ENCODE data around the gene TET2. TPM values are rescaled to one million over a fixed set of nuclear protein-coding genes. Genes with fewer than 3 reads are reported as not detected.

TET2 gene
- total RNA-seq, 1 donor from 2014 or later = 51.2 TPM

GRCh38 chr4:105147553-105148161 lies 981 bp downstream of the TET2 start:
- ATAC-seq (ENCODE audit: low read depth) (no peak), DNase-seq (no peak)
- H3K36me3 Mint-ChIP-seq (ENCODE audit: low read depth) = peaks cover 17% of the 10 kb centered on the region

GRCh38 chr4:105148356-105148755 lies 1.7 kb downstream of the TET2 start:
- ATAC-seq (ENCODE audit: low read depth) = no peak
- no peaks in the 10 kb centered on the region for H3K9me3 Mint-ChIP-seq
- CTCF ChIA-PET = no interaction called here

More at GRCh38 chr4:105147553-105148161, 981 bp downstream of the TET2 start:
- ChIA-PET CTCF (interaction anchor here (1.4 kb wide), 1 partner anchor 326 kb away, joined by 6 read pairs; the partner anchor contains the start of gene PPA2), POLR2A (interaction anchor here (1.0 to 2.4 kb wide), 6 partner anchors 41 to 568 kb away, joined by 3 to 34 read pairs (median 6); partner anchors contain the start of gene PPA2)
- TF ChIP-seq, protein P1, sequence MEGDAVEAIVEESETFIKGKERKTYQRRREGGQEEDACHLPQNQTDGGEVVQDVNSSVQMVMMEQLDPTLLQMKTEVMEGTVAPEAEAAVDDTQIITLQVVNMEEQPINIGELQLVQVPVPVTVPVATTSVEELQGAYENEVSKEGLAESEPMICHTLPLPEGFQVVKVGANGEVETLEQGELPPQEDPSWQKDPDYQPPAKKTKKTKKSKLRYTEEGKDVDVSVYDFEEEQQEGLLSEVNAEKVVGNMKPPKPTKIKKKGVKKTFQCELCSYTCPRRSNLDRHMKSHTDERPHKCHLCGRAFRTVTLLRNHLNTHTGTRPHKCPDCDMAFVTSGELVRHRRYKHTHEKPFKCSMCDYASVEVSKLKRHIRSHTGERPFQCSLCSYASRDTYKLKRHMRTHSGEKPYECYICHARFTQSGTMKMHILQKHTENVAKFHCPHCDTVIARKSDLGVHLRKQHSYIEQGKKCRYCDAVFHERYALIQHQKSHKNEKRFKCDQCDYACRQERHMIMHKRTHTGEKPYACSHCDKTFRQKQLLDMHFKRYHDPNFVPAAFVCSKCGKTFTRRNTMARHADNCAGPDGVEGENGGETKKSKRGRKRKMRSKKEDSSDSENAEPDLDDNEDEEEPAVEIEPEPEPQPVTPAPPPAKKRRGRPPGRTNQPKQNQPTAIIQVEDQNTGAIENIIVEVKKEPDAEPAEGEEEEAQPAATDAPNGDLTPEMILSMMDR (IDR thresholded peaks at IDR 0.05) = no peak
- peaks cover 51% of the 10 kb centered on the region for H3K4me1 Mint-ChIP-seq
- H3K9me3 Mint-ChIP-seq = no peaks in the 10 kb centered on the region
- peak overlapping the region; percentile 99 for H3K4me3 Mint-ChIP-seq
- H3K27me3 Mint-ChIP-seq = no peaks in the 10 kb centered on the region
- intact Hi-C loops (cut with micrococcal nuclease) = loop anchor here (2.0 to 10.0 kb wide), 4 partner anchors 19 to 403 kb away; no protein-coding TSS in a partner anchor
- H3K27ac Mint-ChIP-seq = peak overlapping the region; percentile 98

DNA sequence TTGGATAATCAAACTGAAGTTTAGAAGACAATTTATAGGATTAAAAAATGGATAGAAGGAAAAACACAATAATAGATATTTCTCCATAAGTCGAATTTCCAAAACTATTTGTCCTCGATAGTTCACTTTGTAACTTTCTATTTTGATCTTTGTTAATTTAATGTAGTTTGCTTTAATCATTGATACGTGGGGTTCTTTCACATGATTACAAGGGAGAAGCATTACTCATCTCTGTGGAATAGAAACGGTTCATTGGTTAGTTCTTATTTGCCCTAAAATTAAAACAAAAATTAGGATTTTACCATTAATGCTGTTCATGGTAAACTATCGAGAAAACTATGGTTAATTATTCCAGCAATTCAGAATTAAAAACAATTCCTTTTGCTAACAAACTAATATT lies 2.1 kb downstream of the TET2 start:
- no peaks in the 10 kb centered on the region for H3K9me3 Mint-ChIP-seq
- ChIA-PET CTCF (no interaction called here), POLR2A (no interaction called here)
- no peak for DNase-seq
- intact Hi-C loops (cut with micrococcal nuclease) = loop anchor here (10.0 kb wide), 1 partner anchor 404 kb away; no protein-coding TSS in a partner anchor
- ATAC-seq (ENCODE audit: low read depth) = no peak
- no peak overlapping the region for H3K27ac Mint-ChIP-seq
- peaks cover 17% of the 10 kb centered on the region for H3K36me3 Mint-ChIP-seq (ENCODE audit: low read depth)
- TF ChIP-seq, protein P1 (IDR thresholded peaks at IDR 0.05) = no peak
- peak overlapping the region; percentile 52 for H3K4me3 Mint-ChIP-seq
- H3K4me1 Mint-ChIP-seq = peaks cover 53% of the 10 kb centered on the region
- H3K27me3 Mint-ChIP-seq = no peaks in the 10 kb centered on the region

More at GRCh38 chr4:105148356-105148755, 1.7 kb downstream of the TET2 start:
- intact Hi-C loops (cut with micrococcal nuclease) = loop anchor here (10.0 kb wide), 1 partner anchor 404 kb away; no protein-coding TSS in a partner anchor
- TF ChIP-seq, protein P1 (IDR thresholded peaks at IDR 0.05) = no peak
- Mint-ChIP-seq H3K36me3 (ENCODE audit: low read depth) (peaks cover 17% of the 10 kb centered on the region), H3K4me1 (peaks cover 53% of the 10 kb centered on the region), H3K27ac (no peak overlapping the region), H3K4me3 (peak overlapping the region; percentile 99), H3K27me3 (no peaks in the 10 kb centered on the region)
- POLR2A ChIA-PET = interaction anchor here (2.4 kb wide), 1 partner anchor 325 kb away, joined by 34 read pairs; the partner anchor contains the start of gene PPA2
- DNase-seq = no peak

GRCh38 chr4:105149771-105150170 lies 3.1 kb downstream of the TET2 start:
- Mint-ChIP-seq H3K4me3 (peak overlapping the region; percentile 52), H3K9me3 (no peaks in the 10 kb centered on the region), H3K27ac (no peak overlapping the region), H3K36me3 (ENCODE audit: low read depth) (peaks cover 17% of the 10 kb centered on the region), H3K4me1 (peaks cover 57% of the 10 kb centered on the region), H3K27me3 (no peaks in the 10 kb centered on the region)
- DNase-seq (no peak), ATAC-seq (ENCODE audit: low read depth) (no peak)
- TF ChIP-seq, protein P1 (IDR thresholded peaks at IDR 0.05) = no peak
- intact Hi-C loops (cut with micrococcal nuclease) = loop anchor here (10.0 kb wide), 1 partner anchor 405 kb away; no protein-coding TSS in a partner anchor
- ChIA-PET POLR2A (no interaction called here), CTCF (no interaction called here)

- H3K27ac Mint-ChIP-seq = no peak overlapping the region
- ChIA-PET POLR2A (no interaction called here), CTCF (interaction anchor here (0.7 kb wide), 1 partner anchor 323 kb away, joined by 4 read pairs; the partner anchor contains the start of gene PPA2)
- no peak overlapping the region for H3K4me3 Mint-ChIP-seq
- H3K9me3 Mint-ChIP-seq = no peaks in the 10 kb centered on the region
- peaks cover 58% of the 10 kb centered on the region for H3K4me1 Mint-ChIP-seq
- H3K27me3 Mint-ChIP-seq = no peaks in the 10 kb centered on the region
- intact Hi-C loops (cut with micrococcal nuclease) = no loop called here
- DNase-seq (no peak), ATAC-seq (ENCODE audit: low read depth) (no peak)
- TF ChIP-seq, protein P1 (IDR thresholded peaks at IDR 0.05) = no peak
- peaks cover 19% of the 10 kb centered on the region for H3K36me3 Mint-ChIP-seq (ENCODE audit: low read depth)
Measured at GRCh38 chr4:105150503-105150902, 3.8 kb downstream of the TET2 start.

Measured in activated B cell treated with CpG ODN at 0.5 μM for 24 hours (primary cell).